ENCODE results near the gene ARID2.

The ARID2 gene

DNA sequence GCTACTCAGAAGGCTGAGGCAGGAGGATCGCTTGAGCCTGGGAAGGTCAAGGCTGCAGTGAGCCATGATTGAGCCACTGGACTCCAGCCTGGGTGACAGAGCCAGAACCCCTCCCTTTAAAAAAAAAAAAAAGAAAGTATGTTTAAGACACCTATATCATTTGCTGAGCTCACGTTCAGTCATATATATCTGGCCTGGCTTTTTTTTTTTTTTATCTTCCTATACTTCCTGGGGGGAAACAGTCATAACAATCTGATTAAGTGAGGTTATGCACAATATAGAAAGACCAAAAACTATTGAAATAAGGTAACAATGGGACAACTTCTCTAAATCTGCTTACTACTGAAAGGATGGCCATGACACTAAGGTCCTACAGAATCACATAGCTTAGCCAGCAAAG, 9.4 kb upstream of the ARID2 start:
- DNase-seq (ENCODE audit: low read depth in 2 of 2), result no peak

GRCh38 chr12:45721369-45721768, 8.1 kb upstream of the ARID2 start:
- DNase-seq (ENCODE audit: low read depth in 2 of 2), result no peak

DNA sequence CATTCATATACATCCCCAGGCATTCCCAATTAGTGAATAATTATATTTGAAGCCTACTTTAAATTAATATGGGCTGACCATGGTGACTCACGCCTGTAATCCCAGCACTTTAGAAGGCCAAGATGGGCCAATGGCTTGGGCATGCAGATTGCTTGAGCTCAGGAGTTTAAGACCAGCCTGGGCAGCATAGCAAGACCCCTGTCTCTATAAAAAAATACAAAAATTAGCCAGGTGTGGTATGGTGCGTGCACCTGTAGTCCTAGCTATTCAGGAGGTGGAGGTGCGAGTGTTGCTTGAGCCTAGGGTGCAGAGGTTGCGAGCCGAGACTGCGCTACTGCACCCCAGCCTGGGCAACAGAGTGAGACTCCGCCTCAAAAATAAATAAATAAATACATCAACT, 7.6 kb upstream of the ARID2 start:
- DNase-seq (ENCODE audit: low read depth in 2 of 2), result no peak

- DNase-seq (ENCODE audit: low read depth in 2 of 2), result peak in 1 of 2 donors; percentile 18
These were observed 3.6 kb upstream of the ARID2 start for GRCh38 chr12:45725631-45726602.

DNA sequence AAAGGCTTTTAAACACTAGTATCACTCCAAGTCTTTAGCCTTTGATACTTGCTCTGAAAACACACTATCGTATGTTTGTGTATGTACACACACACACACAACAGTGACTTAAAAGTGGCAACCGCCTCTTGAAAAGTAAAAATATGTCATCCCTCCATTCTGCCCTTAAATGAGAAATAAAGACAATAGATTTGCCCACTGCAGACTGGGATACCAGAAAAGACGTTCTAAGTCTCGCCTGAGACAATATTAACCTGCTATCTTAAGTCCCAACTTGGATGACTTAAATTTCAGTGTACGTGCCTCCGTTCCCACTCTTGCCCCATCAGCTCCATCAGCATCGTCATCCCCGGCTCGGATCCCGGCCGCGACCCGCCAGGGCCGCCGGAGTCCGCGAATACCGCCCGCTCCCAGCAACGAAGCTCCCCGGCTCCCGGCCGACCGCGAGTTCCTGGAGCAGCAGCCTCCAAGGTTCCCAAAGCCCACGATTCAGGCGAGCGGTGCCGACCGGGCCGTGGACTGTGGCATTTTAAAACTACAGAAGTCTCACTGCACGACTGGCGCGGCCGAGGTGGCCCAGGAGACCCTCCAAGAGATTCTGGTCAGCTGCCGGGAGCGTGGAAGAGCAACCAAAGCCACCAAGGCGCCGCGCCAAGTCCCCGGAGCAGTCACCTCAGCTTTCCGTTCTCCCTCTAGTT, 2.8 kb upstream of the ARID2 start:
- DNase-seq (ENCODE audit: low read depth in 2 of 2), result peak in 1 of 2 donors; percentile 30

DNA sequence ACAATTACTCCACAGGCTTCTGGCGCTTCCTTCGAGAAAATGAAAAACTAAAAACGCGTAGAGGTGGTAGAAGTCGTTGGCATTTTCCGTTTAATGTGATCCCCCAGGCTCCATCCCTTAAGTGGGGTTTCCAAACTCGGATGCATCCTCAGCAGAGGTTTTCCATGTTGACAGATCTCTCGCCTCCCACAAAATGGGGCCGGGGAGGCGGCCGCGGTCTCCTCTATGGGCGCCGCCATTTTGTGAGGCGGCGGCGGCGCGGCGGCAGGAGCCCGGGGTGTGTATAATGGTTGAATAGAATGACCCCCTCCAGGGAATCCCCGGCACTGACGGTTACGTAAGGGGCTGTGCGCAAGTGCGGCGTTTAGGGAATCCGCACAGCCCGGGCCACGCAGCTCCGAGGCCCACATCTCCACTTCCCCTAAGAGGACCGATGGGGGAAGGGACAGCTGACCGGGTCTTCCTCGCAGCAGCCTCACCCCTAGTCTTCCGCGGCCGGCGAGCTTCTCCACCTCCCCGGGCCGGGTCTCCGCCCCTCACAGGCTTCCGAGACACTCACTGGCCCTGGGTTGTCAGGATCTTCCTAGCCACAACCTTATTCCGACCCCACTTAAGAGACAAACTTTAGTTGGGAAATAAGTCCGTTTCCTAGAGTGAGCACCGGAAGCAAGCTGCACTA, 2.1 kb upstream of the ARID2 start:
- peak; percentile 75 to 79 for DNase-seq (ENCODE audit: low read depth in 2 of 2)

- DNase-seq (ENCODE audit: low read depth in 2 of 2), result no peak
These were observed 1.4 kb upstream of the ARID2 start for GRCh38 chr12:45727980-45728629.

DNA sequence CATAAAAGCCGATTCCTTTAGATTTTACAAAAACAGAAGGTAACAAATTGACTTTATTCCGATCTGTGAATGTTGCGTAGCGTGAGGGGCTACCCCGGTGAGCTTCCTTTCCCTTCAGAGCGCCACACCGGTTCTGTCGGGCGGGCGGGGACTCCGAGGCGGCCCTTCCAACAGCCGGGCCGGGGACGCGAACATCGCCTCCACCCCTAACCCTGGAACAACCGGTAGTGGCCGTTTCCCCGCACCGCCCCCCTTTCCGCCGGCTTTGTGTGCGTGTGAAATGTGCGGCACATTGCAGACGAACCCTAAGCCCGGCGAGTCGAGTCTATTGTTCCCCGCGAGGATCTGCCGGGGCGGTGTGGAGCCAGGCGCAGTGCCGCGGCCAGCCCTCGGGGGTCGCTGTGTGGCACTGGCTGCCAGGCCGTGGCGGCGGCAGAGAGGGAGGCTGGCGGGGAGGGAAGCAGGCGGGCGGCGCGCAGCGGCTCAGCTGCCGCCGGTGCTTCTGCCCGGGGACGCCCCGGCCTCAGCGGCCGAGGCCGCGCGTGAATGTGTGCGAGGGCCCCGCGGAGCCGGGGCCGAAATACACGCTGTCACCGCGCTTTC, 775 bp upstream of the ARID2 start:
- DNase-seq (ENCODE audit: low read depth in 2 of 2), result peak; percentile 90 to 94

- DNase-seq (ENCODE audit: low read depth in 2 of 2), result peak; percentile 15 to 40
These were observed 510 bp downstream of the ARID2 start for GRCh38 chr12:45730084-45730347.

- DNase-seq (ENCODE audit: low read depth in 2 of 2), result peak; percentile 38 to 41
These were observed 1.1 kb downstream of the ARID2 start for GRCh38 chr12:45730348-45731189.

GRCh38 chr12:45731190-45731775, 1.8 kb downstream of the ARID2 start:
- no peak for DNase-seq (ENCODE audit: low read depth in 2 of 2)

DNA sequence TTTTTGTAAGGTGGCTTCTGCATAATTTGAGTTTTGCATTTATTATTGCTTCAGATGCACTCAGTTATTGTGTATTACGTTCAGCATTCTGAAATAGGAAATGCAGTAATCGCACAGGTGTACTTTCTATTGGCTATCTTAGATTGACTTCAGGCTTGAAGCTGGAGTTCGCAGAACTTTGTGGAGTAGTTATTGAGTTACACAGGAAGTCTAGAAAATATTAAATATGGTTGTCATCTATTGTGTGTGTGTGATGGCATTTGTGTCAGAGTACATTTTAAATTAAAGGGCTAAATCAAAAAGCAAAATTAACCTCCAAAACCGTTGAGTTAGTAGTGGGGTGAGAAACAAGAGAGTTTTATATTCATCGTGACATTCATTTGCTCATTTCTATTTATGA, 2.7 kb downstream of the ARID2 start:
- no peak for DNase-seq (ENCODE audit: low read depth in 2 of 2)

GRCh38 chr12:45732936-45733335, 3.4 kb downstream of the ARID2 start:
- no peak for DNase-seq (ENCODE audit: low read depth in 2 of 2)

DNA sequence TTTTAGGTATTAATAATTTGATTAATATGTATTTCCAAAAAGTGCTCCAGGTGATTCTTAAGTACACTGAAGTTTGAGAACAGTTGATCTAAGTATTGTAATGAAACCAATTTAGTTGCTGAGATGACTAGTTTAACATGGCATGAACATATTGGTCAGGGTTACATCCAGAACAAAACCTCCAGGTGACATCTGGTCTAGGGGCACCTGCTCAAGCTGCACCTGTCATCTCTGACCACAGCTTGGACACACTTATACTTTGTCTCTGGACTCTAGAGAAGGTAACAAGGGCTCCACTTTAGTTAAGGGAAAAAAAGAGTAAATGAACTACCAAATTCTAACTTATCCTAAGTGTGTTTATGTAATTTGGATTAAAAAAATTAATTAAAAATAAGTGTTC, 8.1 kb downstream of the ARID2 start:
- no peak for DNase-seq (ENCODE audit: low read depth in 2 of 2)

DNA sequence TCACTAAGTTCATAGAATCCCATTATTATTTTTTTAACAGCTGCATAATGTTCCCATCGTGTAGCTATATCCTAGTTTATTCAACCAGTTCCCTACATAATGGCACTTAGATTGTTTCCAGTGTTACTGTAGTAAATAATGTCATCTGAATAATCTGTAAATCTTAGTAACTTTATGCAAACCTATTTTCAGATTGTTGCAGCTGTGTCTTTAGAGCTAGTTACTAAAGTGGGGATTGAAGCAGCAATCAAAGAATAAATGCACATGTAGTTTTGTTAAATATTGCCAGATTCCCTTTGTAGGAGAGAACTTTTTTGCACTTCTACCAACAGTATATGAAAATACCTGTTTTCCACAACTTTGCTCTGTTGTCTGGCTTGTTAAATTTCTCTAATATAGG, 13.1 kb downstream of the ARID2 start:
- no peak for DNase-seq (ENCODE audit: low read depth in 2 of 2)

- no peak for DNase-seq (ENCODE audit: low read depth in 2 of 2)
These were observed 13.7 kb downstream of the ARID2 start for GRCh38 chr12:45743247-45743646.

DNA sequence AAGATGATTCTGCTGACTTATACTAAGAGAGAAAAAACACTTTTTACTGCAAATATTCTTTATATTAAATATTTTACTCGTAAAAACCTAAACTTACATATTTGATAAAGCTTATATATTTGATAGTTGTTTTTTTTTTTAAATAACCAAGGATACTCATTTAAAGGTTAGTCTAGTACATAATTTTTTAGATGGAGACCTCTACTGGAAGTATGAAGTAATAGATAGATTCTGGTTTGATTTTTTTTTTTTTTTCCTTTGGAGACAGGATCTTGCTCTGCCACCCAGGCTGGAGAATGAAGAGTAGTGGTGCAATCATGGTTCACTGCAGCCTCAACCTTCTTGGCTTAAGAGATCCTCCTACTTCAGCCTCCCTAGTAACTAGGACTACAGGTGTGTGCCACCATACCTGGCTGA, 16.4 kb downstream of the ARID2 start:
- no peak for DNase-seq (ENCODE audit: low read depth in 2 of 2)

DNA sequence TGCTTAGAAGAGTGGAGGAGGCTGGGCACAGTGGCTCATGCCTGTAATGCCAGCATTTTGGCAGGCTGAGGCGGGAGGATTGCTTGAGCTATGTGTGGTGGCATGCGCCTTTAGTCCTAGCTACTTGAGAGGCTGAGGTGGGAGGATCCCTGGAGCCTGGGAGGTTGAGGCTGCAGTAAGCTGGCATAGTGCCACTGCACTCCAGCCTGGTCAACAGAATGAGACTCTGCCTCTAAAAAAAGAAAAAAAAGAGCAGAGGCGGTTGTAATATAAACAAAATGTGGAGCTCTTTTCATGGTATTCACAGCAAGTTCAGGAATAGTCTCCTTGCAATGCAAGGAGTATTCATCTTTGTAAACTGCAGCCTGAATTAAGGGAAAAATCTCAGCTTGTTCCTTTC, 27.2 kb downstream of the ARID2 start:
- DNase-seq (ENCODE audit: low read depth in 2 of 2), result no peak

DNA sequence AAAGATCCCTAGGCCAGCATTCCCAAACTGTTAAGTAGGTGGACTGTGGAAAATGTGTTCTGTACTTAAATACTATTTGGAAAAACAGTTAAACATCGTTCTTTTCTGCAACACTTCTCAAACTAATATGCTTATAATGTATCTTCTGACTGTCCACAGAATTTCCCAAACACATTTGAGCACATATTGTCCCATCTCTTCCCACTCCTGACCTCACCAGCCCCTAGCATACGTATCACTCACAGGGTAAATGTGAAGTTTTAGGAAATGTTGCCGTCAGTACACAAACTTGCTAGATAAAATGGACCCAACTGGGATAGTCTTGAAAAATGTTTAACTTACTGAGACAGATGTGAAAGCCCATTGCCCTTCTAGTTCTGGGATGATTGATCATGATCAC, 27.7 kb downstream of the ARID2 start:
- no peak for DNase-seq (ENCODE audit: low read depth in 2 of 2)

DNA sequence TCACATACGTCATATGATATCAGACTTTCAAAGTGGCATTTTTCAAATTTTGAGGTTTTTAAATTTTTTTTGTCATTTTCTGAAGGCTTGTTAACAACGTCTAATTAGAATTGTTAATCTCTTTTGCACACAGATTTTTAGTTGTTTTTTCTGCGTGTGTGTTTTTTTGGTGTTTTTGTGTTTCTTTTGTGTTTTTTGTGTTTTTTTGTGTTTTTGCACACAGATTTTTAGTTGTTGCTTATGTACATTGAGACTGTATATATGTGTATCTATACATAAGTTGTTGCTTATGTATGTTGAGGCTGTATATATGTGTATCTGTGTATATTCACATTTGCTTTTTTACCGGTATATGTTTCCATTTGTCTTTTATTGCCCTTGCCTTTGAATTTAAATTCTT, 30.8 kb downstream of the ARID2 start:
- no peak for DNase-seq (ENCODE audit: low read depth in 2 of 2)
